Left ventricle myocardium inferior (tissue), 1 donor: ENCODE data around the gene KCTD6. TPM values are rescaled to one million over a fixed set of nuclear protein-coding genes. Genes with fewer than 3 reads are reported as not detected.
"Not testable (repeated sequence)": the region's sequence is repeated elsewhere in the genome, so short reads cannot be mapped to it uniquely, and the experiment has no call there.

ENCODE experiments used
- DNase-seq: peaks from one replicate; pipeline ENCODE4 v3.0.0-alpha.2; 2020
- H3K27ac ChIP-seq: fragments of 200-600 bp; replicated peaks from 2 replicates; pipeline ENCODE4 v1.8.0; 2021
- H3K27me3 ChIP-seq: fragments of 200-600 bp; 2 replicates; pipeline ENCODE4 v1.8.0; 2021; ENCODE audit warnings: low read depth
- H3K36me3 ChIP-seq: fragments of 200-600 bp; 2 replicates; pipeline ENCODE4 v1.8.0; 2021
- H3K4me1 ChIP-seq: fragments of 200-600 bp; 2 replicates; pipeline ENCODE4 v1.8.0; 2021
- H3K4me3 ChIP-seq: fragments of 200-600 bp; 2 replicates; pipeline ENCODE4 v1.8.0; 2021; ENCODE audit warnings: mild to moderate bottlenecking, moderate library complexity
- H3K9me3 ChIP-seq: fragments of 200-600 bp; replicated peaks from 2 replicates; pipeline ENCODE4 v1.8.0; 2021
- intact Hi-C: fragments of 100-400 bp; cut with micrococcal nuclease; formaldehyde crosslinking; loops from one replicate; pipeline ENCODE4 v1.11.0; 2022
- total RNA-seq: library from RNA; stranded (reverse); fragmentation: NEBNext Ultra II Directional; extraction: Animal tissue kit (Norgen Biotek cat#: 25700); gene quantifications from one replicate; pipeline ENCODE4 v1.2.1, GENCODE V29; 2021
- TF ChIP-seq, protein P1 (sequence below): fragments of 200-600 bp; IDR thresholded peaks from 2 replicates; pipeline ENCODE4 v1.8.0; 2021; ENCODE audit warnings: antibody characterized with exemption, mild to moderate bottlenecking, borderline replicate concordance
- donor health status: DM: no; HTN: yes; CAD: no; lungs with severe emphysema.

KCTD6 gene
- total RNA-seq, 1 donor from 2014 or later, result 6.2 TPM

DNA sequence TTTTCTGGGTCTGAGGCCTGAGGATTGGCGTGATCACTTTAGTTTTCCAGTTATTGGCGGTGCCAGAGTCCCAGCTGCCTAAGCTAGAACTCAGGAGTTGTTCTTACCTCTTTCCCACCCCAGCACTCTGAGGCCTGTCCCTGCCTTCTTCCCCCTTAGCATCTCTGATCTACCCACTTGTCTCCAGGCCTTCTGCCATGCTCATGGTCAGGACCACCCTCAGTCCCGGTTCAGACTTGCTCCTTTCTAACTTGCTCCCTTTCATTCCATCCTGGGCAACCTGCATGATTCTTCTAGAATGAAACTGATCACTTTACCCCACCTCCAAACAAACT is 29.4 kb downstream of the KCTD6 start:
- DNase-seq, result no peak
- H3K27me3 ChIP-seq, result no peaks in the 10 kb centered on the region
- no peak overlapping the region for H3K27ac ChIP-seq
- H3K9me3 ChIP-seq, result no peaks in the 10 kb centered on the region
- H3K4me1 ChIP-seq, result no peaks in the 10 kb centered on the region
- H3K36me3 ChIP-seq, result peaks cover 96% of the 10 kb centered on the region
- H3K4me3 ChIP-seq, result no peak overlapping the region
- intact Hi-C loops, result no loop called here
- TF ChIP-seq, protein P1, sequence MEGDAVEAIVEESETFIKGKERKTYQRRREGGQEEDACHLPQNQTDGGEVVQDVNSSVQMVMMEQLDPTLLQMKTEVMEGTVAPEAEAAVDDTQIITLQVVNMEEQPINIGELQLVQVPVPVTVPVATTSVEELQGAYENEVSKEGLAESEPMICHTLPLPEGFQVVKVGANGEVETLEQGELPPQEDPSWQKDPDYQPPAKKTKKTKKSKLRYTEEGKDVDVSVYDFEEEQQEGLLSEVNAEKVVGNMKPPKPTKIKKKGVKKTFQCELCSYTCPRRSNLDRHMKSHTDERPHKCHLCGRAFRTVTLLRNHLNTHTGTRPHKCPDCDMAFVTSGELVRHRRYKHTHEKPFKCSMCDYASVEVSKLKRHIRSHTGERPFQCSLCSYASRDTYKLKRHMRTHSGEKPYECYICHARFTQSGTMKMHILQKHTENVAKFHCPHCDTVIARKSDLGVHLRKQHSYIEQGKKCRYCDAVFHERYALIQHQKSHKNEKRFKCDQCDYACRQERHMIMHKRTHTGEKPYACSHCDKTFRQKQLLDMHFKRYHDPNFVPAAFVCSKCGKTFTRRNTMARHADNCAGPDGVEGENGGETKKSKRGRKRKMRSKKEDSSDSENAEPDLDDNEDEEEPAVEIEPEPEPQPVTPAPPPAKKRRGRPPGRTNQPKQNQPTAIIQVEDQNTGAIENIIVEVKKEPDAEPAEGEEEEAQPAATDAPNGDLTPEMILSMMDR, result no peak

DNA sequence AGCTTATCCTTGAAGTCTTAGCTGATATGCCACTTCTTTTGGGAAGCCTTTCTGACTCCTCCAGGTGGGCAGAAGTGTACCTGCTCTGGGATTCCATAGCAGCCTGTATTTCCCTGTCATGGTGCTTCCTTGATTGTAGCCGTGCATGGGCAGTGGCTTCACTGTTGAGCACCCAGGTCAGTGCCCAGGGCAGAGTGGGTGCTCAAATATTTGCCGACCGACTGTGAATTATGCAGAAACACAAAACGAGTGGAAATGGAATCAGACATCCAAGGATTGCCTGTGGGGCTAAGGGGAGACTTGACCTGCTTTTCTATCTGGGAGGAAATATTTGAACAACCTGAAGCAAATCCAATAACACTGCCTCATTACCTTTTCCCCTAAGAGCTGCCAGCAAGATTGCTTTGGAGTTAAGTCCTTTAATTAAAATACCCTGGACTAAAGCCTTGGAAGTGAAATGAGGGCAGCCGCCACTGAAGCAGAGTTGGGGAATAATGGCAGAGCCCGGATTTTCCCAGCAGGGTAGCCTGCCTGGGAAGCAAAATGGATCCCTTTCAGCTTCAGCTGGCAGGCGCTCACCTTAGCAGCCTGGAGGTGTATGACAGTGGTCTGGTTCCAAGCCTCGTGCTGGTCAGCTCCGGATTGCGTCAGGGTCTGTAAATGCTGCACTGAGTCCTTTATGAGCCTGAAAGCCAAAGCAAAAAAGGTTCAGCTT is 30.2 kb downstream of the KCTD6 start:
- H3K36me3 ChIP-seq, result peaks cover 96% of the 10 kb centered on the region
- H3K9me3 ChIP-seq, result no peaks in the 10 kb centered on the region
- no peak overlapping the region for H3K27ac ChIP-seq
- H3K4me1 ChIP-seq, result no peaks in the 10 kb centered on the region
- DNase-seq, result no peak
- no peaks in the 10 kb centered on the region for H3K27me3 ChIP-seq
- TF ChIP-seq, protein P1, result no peak
- intact Hi-C loops, result no loop called here
- no peak overlapping the region for H3K4me3 ChIP-seq

DNA sequence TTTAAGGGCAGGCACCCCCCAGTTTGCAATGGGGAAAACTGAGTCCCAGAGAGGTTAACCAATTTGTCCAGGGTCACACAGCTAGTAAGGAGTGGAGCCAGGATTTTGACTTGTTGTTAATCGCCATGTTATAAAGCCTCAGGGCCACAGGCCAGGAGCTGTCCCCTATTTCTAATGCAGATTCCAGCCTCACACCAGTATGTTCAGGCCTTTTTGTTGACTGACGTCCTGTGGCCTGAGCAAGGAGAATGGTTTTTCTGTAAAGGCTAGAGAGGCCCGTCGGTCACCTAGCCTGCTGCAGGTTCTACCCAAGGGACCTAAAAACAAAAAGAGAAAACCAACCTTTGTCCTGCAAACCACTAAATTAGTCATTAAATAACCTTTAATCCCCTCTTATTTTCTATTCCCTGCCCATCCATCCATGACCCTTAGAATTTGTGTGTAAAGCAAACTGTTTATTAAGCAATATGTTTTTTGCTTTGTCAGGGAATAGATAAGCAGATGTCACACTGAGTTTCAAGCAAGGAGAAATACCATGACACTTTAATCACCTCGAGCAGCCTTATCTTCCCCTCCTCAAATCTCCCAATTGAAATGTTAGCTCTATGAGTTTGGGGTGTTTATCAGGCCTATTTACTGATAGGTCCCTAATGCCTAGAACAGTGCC is 31.0 kb downstream of the KCTD6 start:
- DNase-seq, result no peak
- Histone ChIP-seq H3K36me3 (peaks cover 98% of the 10 kb centered on the region), H3K27me3 (no peaks in the 10 kb centered on the region), H3K27ac (no peak overlapping the region), H3K4me3 (no peak overlapping the region), H3K9me3 (no peaks in the 10 kb centered on the region), H3K4me1 (no peaks in the 10 kb centered on the region)
- intact Hi-C loops, result no loop called here
- TF ChIP-seq, protein P1, result no peak

DNA sequence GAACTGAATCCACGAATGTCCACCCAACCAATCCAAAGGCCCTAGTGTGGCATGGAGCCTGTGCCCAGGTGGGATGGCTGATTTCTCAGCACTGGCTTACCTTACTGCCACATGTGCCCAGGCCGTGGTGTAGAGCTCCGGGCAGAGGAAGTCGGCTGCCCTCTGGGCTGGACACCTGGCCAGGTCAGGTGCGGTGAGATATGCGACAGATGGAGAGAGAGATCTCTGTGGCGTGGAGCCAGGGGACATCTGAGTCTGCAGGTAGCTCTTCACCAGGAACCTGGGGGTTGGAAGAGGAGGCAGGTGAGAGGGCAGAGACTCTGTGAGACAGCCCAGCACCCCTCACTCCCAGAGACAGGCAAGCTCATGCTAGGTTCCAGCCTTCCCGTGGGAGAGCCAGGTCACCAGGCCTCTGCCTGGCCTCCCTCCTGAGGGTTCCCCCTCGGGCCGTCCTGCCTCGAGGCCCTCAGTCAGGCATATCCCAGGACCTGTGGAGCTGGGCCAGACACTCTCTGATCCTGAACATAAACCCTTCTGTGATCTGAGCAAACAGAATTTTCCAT is 32.5 kb downstream of the KCTD6 start:
- no peak for DNase-seq
- Histone ChIP-seq H3K27me3 (no peaks in the 10 kb centered on the region), H3K27ac (no peak overlapping the region), H3K36me3 (peaks cover 96% of the 10 kb centered on the region), H3K4me1 (peaks cover 11% of the 10 kb centered on the region), H3K9me3 (no peaks in the 10 kb centered on the region), H3K4me3 (no peak overlapping the region)
- TF ChIP-seq, protein P1, result no peak
- intact Hi-C loops, result no loop called here

DNA sequence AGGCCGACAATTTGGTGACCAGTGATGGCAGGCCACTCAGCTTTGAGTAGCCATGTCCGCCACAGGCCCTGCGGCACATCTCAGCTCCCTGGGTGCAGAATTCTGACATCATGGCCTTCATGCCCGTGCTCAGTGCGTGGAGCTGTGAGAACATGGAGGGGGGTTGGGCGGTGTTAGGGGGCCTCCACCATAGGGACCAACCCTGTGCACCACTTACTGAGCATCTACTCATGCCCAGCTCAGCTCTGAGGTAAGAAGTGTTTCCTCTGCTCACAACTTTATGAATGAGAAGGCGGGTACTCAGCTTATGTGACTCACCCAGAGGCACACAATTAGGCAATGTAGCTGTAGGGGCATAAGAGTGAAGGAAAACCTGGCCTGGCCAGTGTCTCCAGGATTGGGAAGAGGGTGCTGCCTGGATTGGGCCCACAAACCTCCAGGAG is 34.6 kb downstream of the KCTD6 start:
- Histone ChIP-seq H3K36me3 (peaks cover 95% of the 10 kb centered on the region), H3K27ac (no peak overlapping the region), H3K9me3 (no peaks in the 10 kb centered on the region), H3K4me3 (no peak overlapping the region), H3K4me1 (peaks cover 11% of the 10 kb centered on the region), H3K27me3 (no peaks in the 10 kb centered on the region)
- TF ChIP-seq, protein P1, result no peak
- no peak for DNase-seq
- intact Hi-C loops, result no loop called here

DNA sequence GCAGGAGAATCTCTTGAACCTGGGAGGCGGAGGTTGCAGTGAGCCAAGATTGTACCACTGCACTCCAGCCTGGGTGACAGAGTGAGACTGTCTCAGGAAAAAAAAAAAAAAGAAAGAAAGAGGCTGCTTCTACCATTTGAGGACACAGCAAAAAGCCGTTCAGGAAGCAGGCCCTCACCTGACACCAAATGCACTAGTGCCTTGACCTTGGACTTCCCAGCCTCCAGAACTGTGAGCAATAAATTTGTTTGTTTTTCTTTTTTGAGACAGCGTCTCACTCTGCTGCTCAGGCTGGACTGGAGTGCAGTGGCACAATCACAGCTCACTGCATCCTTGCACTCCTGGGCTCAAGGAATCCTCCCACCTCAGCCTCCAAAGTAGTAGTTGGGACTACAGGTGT is 35.5 kb downstream of the KCTD6 start:
- H3K27ac ChIP-seq, DNase-seq, H3K27me3 ChIP-seq, H3K4me3 ChIP-seq, intact Hi-C loops, H3K9me3 ChIP-seq: not testable (repeated sequence)
- Histone ChIP-seq H3K36me3 (peaks cover 95% of the 10 kb centered on the region), H3K4me1 (peaks cover 13% of the 10 kb centered on the region)
